ENCODE results near the gene PLCH1. TPM values are rescaled to one million over a fixed set of nuclear protein-coding genes. Genes with fewer than 3 reads are reported as not detected.
"Not testable (repeated sequence)": the region's sequence is repeated elsewhere in the genome, so short reads cannot be mapped to it uniquely, and the experiment has no call there.

Gene PLCH1
- total RNA-seq, 4 donors from 2014 or later: 0.29 to 12.0 (median 0.58) TPM

- Histone ChIP-seq H3K36me3 (no peaks in the 10 kb centered on the region), H3K27me3 (no peaks in the 10 kb centered on the region), H3K27ac (no peak overlapping the region), H3K9me3 (no peaks in the 10 kb centered on the region), H3K4me1 (no peaks in the 10 kb centered on the region), H3K4me3 (no peak overlapping the region)
- TF ChIP-seq CTCF (IDR thresholded peaks at IDR 0.05) (no peak), POLR2A (IDR thresholded peaks at IDR 0.05) (no peak)
- intact Hi-C loops (cut with DNase I; ENCODE audit: low total_unique reads): no loop called here
- no peak for DNase-seq
These were observed 115.8 kb downstream of the PLCH1 start for GRCh38 chr3:155629056-155629455.

GRCh38 chr3:155622647-155623046 is 122.2 kb downstream of the PLCH1 start:
- H3K9me3 ChIP-seq; H3K4me1 ChIP-seq; H3K36me3 ChIP-seq; DNase-seq; H3K4me3 ChIP-seq; H3K27me3 ChIP-seq; H3K27ac ChIP-seq; intact Hi-C loops (cut with DNase I; ENCODE audit: low total_unique reads): not testable (repeated sequence)

GRCh38 chr3:155620552-155620951 is 124.3 kb downstream of the PLCH1 start:
- H3K9me3 ChIP-seq; H3K27ac ChIP-seq; H3K36me3 ChIP-seq; H3K4me1 ChIP-seq; H3K4me3 ChIP-seq; DNase-seq; H3K27me3 ChIP-seq; intact Hi-C loops (cut with DNase I; ENCODE audit: low total_unique reads): not testable (repeated sequence)

- Histone ChIP-seq H3K9me3 (no peaks in the 10 kb centered on the region), H3K4me3 (no peak overlapping the region), H3K27ac (no peak overlapping the region), H3K27me3 (no peaks in the 10 kb centered on the region), H3K36me3 (no peaks in the 10 kb centered on the region), H3K4me1 (no peaks in the 10 kb centered on the region)
- no peak for DNase-seq
- intact Hi-C loops (cut with DNase I; ENCODE audit: low total_unique reads): no loop called here
- TF ChIP-seq CTCF (IDR thresholded peaks at IDR 0.05): no peak
- no peak for TF ChIP-seq POLR2A (IDR thresholded peaks at IDR 0.05)
These were observed 125.6 kb downstream of the PLCH1 start for GRCh38 chr3:155619118-155619915.

GRCh38 chr3:155618543-155618942 is 126.3 kb downstream of the PLCH1 start:
- H3K27me3 ChIP-seq: no peaks in the 10 kb centered on the region
- DNase-seq: no peak
- no peak for TF ChIP-seq POLR2A (IDR thresholded peaks at IDR 0.05)
- no peak for TF ChIP-seq CTCF (IDR thresholded peaks at IDR 0.05)
- H3K4me1 ChIP-seq: no peaks in the 10 kb centered on the region
- H3K27ac ChIP-seq: no peak overlapping the region
- H3K36me3 ChIP-seq: no peaks in the 10 kb centered on the region
- H3K4me3 ChIP-seq: no peak overlapping the region
- H3K9me3 ChIP-seq: no peaks in the 10 kb centered on the region
- intact Hi-C loops (cut with DNase I; ENCODE audit: low total_unique reads): no loop called here

GRCh38 chr3:155617346-155617925 is 127.4 kb downstream of the PLCH1 start:
- Histone ChIP-seq H3K27me3 (no peaks in the 10 kb centered on the region), H3K4me3 (no peak overlapping the region), H3K27ac (no peak overlapping the region), H3K9me3 (no peaks in the 10 kb centered on the region), H3K4me1 (no peaks in the 10 kb centered on the region), H3K36me3 (no peaks in the 10 kb centered on the region)
- DNase-seq: no peak
- no peak for TF ChIP-seq CTCF (IDR thresholded peaks at IDR 0.05)
- TF ChIP-seq POLR2A (IDR thresholded peaks at IDR 0.05): no peak
- intact Hi-C loops (cut with DNase I; ENCODE audit: low total_unique reads): no loop called here

GRCh38 chr3:155615141-155615540 is 129.7 kb downstream of the PLCH1 start:
- H3K27ac ChIP-seq; H3K4me1 ChIP-seq; H3K36me3 ChIP-seq; H3K9me3 ChIP-seq; DNase-seq; H3K4me3 ChIP-seq; intact Hi-C loops (cut with DNase I; ENCODE audit: low total_unique reads); H3K27me3 ChIP-seq: not testable (repeated sequence)

- H3K36me3 ChIP-seq; H3K4me3 ChIP-seq; H3K27ac ChIP-seq; H3K9me3 ChIP-seq; H3K27me3 ChIP-seq; DNase-seq; H3K4me1 ChIP-seq; intact Hi-C loops (cut with DNase I; ENCODE audit: low total_unique reads): not testable (repeated sequence)
These were observed 130.5 kb downstream of the PLCH1 start for GRCh38 chr3:155614410-155614809.

Measured in uterus (tissue), 4 donors.